ENCODE measurements around the gene PAK4.

The PAK4 gene

GRCh38 chr19:39180749-39181148, 55.2 kb downstream of the PAK4 start:
- DNase-seq (ENCODE audit: low read depth in 2 of 2): no peak

GRCh38 chr19:39181500-39182173, 56.1 kb downstream of the PAK4 start:
- DNase-seq (ENCODE audit: low read depth in 2 of 2): no peak

DNA sequence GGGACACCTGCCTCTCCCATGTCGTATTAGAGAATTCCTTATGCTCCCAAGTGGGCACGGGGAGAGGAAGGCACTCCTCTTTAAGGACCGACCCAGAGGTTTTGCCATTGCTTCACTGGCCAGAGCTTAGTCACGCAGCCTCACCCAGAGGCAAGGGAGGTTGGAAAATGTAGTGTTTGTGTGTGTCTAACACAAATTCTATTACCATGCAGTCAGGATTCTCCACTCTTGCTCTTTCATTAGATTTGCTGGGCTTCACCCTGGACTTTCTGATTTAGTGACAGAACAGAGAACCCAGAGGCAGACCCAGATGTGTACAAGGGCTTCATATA, 56.6 kb downstream of the PAK4 start:
- no peak for DNase-seq (ENCODE audit: low read depth in 2 of 2)

DNA sequence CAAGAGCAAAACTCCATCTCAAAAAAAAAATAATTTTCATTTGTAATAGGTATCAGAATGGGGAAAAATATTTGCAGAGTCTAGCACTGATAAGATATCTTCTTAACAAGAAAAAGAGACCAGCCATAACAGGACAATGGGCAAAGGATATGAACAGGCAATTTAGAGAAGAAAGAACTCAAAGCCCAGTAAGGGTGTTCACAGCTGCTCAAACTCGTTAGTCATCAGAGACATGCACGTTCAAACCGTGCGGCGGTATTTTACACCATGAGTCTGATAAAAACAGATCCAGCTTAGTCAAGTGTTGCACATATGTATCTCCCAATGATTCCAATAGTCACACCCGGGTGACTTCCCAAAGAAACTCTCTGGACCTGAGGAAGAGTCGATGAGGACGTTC, 57.5 kb downstream of the PAK4 start:
- DNase-seq (ENCODE audit: low read depth in 2 of 2): no peak

DNA sequence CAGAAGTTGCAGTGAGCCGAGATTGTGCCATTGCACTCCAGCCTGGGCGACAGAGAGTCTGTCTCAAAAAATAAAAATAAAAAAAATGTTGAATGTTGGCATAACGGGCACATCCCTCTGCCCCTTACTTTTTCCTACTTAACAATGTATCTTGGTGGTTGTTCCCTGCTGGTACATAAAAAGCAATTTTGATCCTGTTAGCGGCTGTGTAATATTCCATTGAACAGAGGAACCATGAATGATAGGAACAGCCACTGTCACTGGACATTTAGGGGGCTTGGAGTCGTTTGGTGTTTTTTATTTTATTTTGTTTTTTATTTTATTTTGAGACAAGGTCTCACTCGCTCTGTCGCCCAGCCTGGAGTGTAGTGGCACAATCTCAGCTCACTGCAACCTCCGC, 60.8 kb downstream of the PAK4 start:
- no peak for DNase-seq (ENCODE audit: low read depth in 2 of 2)

DNA sequence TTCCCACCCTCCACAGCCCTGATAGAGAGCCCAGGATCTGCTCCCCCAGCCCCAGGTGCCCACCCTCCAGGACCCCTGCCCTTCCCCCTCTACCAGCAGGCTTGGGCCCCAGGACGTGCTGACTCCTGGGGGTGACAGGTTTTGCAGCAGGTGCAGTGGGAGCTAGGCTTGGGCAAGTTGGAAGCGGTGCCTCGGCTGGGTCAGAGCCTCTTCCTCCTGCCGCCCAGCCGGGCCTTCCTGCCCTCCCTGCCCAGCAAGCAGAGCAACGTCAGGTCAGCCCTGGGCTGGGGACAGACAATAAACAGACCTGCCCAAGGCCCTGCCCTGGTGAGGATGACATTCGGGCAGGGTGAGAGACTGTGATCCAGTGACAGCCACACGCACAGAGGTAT, 62.0 kb downstream of the PAK4 start:
- no peak for DNase-seq (ENCODE audit: low read depth in 2 of 2)

DNA sequence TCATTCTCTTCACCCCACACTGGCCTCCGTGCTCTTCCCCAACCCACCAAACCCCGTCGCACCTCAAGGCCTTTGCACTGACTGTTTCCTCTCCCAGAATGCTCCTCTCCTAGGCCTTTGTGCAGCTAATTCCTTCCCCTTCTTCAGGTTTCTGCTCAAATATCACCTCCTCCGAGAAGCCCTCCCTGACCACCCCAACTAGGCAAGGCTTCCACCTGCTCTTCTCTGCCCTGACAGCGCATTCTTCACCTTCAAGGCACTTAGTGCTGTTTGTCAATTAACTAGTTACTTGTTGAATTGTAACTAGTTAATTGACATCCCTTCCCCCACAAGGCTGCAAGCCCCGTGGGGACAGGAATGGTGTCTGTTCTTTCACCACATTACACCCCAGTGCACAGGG, 63.4 kb downstream of the PAK4 start:
- no peak for DNase-seq (ENCODE audit: low read depth in 2 of 2)

GRCh38 chr19:39190768-39191167, 65.2 kb downstream of the PAK4 start:
- no peak for DNase-seq (ENCODE audit: low read depth in 2 of 2)

GRCh38 chr19:39192846-39193245, 67.3 kb downstream of the PAK4 start:
- DNase-seq (ENCODE audit: low read depth in 2 of 2): no peak

GRCh38 chr19:39193803-39194202, 68.2 kb downstream of the PAK4 start:
- DNase-seq (ENCODE audit: low read depth in 2 of 2): no peak

DNA sequence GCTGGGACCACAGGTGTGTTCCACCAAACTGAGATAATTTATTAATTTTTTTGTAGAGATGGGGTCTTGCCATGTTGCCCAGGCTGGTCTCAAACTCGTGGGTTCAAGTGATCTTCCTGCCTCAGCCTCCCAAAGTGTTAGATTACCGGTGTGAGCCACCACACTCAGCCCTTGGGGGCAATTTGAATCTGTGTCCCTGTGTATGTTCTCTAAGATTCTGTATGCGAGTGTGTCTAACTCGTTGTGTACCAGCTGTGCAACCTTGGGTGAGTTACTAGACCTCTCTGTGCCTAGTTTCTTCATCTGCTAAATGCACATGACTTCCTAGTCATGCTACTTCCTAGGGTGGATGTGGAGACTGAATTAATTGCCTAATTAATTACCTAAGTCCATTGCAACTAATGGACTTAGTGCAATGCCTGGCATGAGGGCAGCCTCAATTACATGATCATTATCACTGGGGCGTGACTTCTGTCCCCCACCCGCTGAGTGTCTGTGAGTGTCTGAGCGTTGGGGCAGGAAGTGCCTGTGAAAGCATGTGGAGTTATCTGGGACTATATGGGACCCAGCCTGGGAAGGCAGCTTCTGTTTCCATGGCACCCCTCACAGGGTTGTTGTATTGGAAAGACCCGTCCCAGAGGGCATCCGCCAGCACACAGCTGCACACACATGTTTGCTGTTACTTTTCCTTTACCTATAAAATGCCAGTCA, 69.4 kb downstream of the PAK4 start:
- no peak for DNase-seq (ENCODE audit: low read depth in 2 of 2)

GRCh38 chr19:39195755-39196154, 70.2 kb downstream of the PAK4 start:
- no peak for DNase-seq (ENCODE audit: low read depth in 2 of 2)

- DNase-seq (ENCODE audit: low read depth in 2 of 2): no peak
These were observed 70.7 kb downstream of the PAK4 start for GRCh38 chr19:39196320-39196719.

- DNase-seq (ENCODE audit: low read depth in 2 of 2): peak in 1 of 2 experiments; percentile 3
These were observed 71.4 kb downstream of the PAK4 start, which contains the start of gene NCCRP1 for GRCh38 chr19:39196860-39197562. NCCRP1 (plus strand) TSS chr19:39196964; CDS start chr19:39196983, 19 bp downstream.

DNA sequence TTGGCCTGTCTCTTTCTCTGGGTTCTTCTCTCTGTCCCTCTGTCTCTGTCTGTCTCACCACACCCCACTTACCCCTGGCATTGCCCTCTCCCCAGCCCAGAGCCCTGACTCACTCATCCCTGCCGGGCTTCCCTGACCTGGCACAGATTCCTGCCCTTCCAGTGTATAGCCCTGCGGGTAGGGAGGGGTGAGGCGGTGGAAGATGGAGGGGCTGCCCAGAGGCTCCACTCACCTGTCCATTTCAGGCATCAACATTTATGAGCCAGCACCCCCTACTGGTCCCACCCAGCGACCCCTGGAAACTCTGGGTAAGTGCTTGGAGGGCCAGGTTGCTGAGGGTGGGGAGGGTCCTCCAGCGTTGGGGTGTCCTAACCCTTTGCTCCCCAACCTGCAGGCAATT, 72.2 kb downstream of the PAK4 start:
- no peak for DNase-seq (ENCODE audit: low read depth in 2 of 2)

DNA sequence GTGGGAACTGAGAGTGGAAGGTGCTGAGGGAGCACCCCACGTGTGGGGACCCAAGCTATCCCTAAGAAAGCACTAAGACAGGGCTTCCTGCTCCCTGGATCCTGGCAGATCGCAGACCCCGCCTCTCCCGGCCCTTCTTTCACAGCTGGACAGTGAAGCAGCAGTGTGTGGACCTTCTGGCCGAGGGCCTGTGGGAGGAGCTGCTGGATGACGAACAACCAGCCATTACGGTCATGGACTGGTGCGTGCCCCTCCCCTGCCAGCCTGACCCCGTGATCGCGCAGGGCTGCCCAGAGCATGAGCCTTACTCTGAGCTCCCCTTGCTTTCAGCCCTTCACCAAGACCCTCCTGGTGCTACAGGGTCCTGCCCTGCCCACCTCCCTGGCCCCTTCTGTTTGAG, 73.4 kb downstream of the PAK4 start:
- DNase-seq (ENCODE audit: low read depth in 2 of 2): no peak

- DNase-seq (ENCODE audit: low read depth in 2 of 2): no peak
These were observed 74.6 kb downstream of the PAK4 start for GRCh38 chr19:39200066-39200802.

- DNase-seq (ENCODE audit: low read depth in 2 of 2): no peak
These were observed 75.2 kb downstream of the PAK4 start for GRCh38 chr19:39200803-39201115.

GRCh38 chr19:39202998-39203355, 77.4 kb downstream of the PAK4 start:
- DNase-seq (ENCODE audit: low read depth in 2 of 2): no peak

DNA sequence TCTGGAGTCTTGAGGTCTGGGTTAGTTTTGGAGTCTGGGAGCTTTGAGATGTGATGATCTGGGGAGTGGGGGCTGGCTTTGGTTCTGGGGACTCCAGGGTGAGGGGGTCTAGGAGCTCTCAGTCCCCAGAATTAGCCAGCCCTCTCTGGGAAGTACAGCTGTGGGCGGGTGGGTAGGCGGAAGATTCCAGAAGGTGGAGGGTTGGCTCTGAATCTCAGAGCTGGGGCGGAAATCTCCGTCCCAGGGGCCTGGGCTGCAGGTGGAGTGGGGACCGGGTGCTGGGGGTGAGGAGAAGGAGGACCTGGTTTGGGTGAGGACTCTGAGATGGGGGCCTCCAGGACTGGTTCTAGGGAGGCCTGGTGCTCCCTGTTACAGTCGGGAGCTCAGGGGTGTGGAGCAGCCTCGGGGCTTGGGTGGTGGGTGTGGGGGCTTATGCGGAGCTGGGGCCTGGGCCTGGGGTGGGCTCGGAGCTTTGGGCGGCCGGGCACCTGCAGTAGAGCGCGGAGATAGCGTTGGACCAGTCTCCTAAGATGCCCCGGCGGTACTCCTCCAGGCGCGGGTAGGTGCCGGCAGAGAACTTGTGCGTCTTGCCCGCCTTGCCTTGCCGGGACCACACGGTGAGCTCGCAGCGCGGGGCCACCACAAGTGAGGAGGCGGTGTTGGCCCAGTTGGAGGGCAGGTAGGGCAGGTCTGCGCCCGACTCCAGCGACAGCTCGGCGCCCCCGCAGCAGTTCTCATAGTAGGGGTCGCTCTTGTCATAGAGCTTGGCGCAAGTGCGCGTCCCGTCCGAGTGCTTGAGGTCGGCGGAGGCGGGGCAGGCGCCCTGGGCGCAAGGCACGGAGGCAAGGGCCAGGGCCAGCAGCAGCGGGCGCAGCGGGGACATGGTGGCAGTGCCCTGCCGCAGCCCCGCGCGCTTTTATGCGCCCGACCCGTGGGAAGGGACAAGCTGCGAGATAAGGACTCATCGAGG, 78.1 kb downstream of the PAK4 start, which contains the start of gene SYCN:
Gene SYCN, minus strand, starts transcription at position 892 of the 970 bp plus-strand sequence. Its CDS starts 9 bp downstream, at position 883.
- no peak for DNase-seq (ENCODE audit: low read depth in 2 of 2)

DNA sequence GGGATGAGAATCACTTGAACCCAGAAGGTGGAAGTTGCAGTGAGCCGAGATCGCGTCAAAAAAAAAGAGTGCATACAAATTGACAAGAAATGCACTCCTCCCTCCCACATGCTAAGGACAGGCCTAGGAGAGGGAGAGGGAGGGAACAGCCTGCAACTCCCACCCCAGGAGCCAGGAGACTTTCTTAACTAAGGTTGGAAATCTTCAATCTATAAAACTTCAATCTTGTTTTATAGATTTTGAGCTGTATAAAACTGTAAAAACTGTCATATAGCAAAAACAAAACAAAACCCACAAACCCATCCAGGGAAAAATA, 79.8 kb downstream of the PAK4 start:
- no peak for DNase-seq (ENCODE audit: low read depth in 2 of 2)

Measured in stimulated activated CD4-positive, alpha-beta T cell treated with anti-CD3 and anti-CD28 coated beads, Interleukin-12 subunit alpha, Interleukin-12 subunit beta, amount 100 ng/mL, for 24 hours (primary cell).